ENCODE measurements around the gene RBM47.

DNA sequence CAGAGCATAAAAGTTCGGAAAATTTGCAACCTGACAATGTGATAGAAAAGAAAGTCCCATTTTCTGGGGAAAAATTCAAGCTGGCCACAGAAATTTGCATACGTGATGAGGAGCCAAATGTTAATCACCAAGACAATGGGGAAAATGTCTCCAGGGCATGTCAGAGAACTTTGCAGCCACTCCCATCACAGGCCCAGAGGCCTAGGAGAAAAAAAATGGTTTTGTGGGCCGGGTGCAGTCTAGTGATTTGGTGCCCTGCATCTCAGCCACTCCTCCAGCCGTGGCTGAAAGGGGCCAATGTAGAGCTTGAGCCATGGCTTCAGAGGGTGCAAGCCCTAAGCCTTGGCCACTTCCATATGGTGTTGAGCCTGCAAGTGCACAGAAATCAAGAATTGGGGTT is 223.3 kb downstream of the RBM47 start:
- TF ChIP-seq POLR2A (IDR thresholded peaks at IDR 0.05; ENCODE audit: low read depth, low read length) (no peak), POLR2AphosphoS5 (IDR thresholded peaks at IDR 0.05; ENCODE audit: low read depth, low read length) (no peak), TAF1 (IDR thresholded peaks at IDR 0.05; ENCODE audit: low read depth, low read length) (no peak), PAX5 (IDR thresholded peaks at IDR 0.05; ENCODE audit: insufficient read depth, low read length, severe bottlenecking) (no peak), POU2F2 (IDR thresholded peaks at IDR 0.05; ENCODE audit: low read depth, low read length) (no peak), SPI1 (IDR thresholded peaks at IDR 0.05; ENCODE audit: low read depth, low read length) (no peak)
